HG03521 (cell line): ENCODE measurements around the gene FAM184B.

ENCODE experiments used
- ATAC-seq: cut with Tn5 transposase; IDR thresholded peaks from one replicate; pipeline ENCODE4 v1.9.1; 2021; ENCODE audit warnings: mild to moderate bottlenecking, moderate library complexity; ENCODE audit not compliant: unreplicated experiment

FAM184B gene

GRCh38 chr4:17781300-17782287 is at the start of gene FAM184B:
TSS of gene FAM184B (minus strand) at chr4:17781621. CDS start at chr4:17781299, 322 bp downstream.
- no peak for ATAC-seq

- no peak for ATAC-seq
Observed at GRCh38 chr4:17823871-17824669, 42.6 kb upstream of the FAM184B start.

GRCh38 chr4:17817027-17817426 is 35.6 kb upstream of the FAM184B start:
- ATAC-seq = peak; percentile 73

GRCh38 chr4:17816142-17816541 is 34.7 kb upstream of the FAM184B start:
- no peak for ATAC-seq

- no peak for ATAC-seq
Observed at GRCh38 chr4:17814140-17814539, 32.7 kb upstream of the FAM184B start.

GRCh38 chr4:17812801-17813200 is 31.4 kb upstream of the FAM184B start:
- no peak for ATAC-seq

GRCh38 chr4:17812125-17812524 is 30.7 kb upstream of the FAM184B start:
- ATAC-seq = no peak

- ATAC-seq = peak; percentile 18
Observed at GRCh38 chr4:17811078-17811603, 29.7 kb upstream of the FAM184B start.

GRCh38 chr4:17810260-17811077 is 29.0 kb upstream of the FAM184B start, which contains the start of the genes DCAF16 and NCAPG:
TSS of gene DCAF16 (minus strand) at chr4:17810757. CDS start at chr4:17804141, 6,616 bp downstream.
TSS of gene NCAPG (plus strand) at chr4:17810979. CDS start at chr4:17811078, 99 bp downstream.
- peak; percentile 89 for ATAC-seq

- ATAC-seq = no peak
Observed at GRCh38 chr4:17809667-17810066, 28.2 kb upstream of the FAM184B start.

- ATAC-seq = no peak
Observed at GRCh38 chr4:17807446-17807845, 26.0 kb upstream of the FAM184B start.

GRCh38 chr4:17805580-17806155 is 24.2 kb upstream of the FAM184B start:
- no peak for ATAC-seq

GRCh38 chr4:17797808-17798207 is 16.4 kb upstream of the FAM184B start:
- no peak for ATAC-seq

- no peak for ATAC-seq
Observed at GRCh38 chr4:17794730-17795129, 13.3 kb upstream of the FAM184B start.

- no peak for ATAC-seq
Observed at GRCh38 chr4:17788956-17789355, 7.5 kb upstream of the FAM184B start.

- ATAC-seq = no peak
Observed at GRCh38 chr4:17787315-17787714, 5.9 kb upstream of the FAM184B start.

- no peak for ATAC-seq
Observed at GRCh38 chr4:17786567-17786966, 5.1 kb upstream of the FAM184B start.

- ATAC-seq = no peak
Observed at GRCh38 chr4:17785858-17786257, 4.4 kb upstream of the FAM184B start.

- no peak for ATAC-seq
Observed at GRCh38 chr4:17780501-17781299, 721 bp downstream of the FAM184B start.
